ENCODE data around the gene TEX19.

Gene TEX19

GRCh38 chr17:82327289-82327688, 31.8 kb upstream of the TEX19 start:
- TF ChIP-seq, protein P1, sequence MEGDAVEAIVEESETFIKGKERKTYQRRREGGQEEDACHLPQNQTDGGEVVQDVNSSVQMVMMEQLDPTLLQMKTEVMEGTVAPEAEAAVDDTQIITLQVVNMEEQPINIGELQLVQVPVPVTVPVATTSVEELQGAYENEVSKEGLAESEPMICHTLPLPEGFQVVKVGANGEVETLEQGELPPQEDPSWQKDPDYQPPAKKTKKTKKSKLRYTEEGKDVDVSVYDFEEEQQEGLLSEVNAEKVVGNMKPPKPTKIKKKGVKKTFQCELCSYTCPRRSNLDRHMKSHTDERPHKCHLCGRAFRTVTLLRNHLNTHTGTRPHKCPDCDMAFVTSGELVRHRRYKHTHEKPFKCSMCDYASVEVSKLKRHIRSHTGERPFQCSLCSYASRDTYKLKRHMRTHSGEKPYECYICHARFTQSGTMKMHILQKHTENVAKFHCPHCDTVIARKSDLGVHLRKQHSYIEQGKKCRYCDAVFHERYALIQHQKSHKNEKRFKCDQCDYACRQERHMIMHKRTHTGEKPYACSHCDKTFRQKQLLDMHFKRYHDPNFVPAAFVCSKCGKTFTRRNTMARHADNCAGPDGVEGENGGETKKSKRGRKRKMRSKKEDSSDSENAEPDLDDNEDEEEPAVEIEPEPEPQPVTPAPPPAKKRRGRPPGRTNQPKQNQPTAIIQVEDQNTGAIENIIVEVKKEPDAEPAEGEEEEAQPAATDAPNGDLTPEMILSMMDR (IDR thresholded peaks at IDR 0.05; ENCODE audit: control insufficient read depth, insufficient read depth, low read depth, low read length, missing control alignments) = no peak
- no peak overlapping the region for H3K4me3 ChIP-seq (ENCODE audit: control insufficient read depth, low read depth, low read length)
- no peak for DNase-seq (ENCODE audit: low read depth)

DNA sequence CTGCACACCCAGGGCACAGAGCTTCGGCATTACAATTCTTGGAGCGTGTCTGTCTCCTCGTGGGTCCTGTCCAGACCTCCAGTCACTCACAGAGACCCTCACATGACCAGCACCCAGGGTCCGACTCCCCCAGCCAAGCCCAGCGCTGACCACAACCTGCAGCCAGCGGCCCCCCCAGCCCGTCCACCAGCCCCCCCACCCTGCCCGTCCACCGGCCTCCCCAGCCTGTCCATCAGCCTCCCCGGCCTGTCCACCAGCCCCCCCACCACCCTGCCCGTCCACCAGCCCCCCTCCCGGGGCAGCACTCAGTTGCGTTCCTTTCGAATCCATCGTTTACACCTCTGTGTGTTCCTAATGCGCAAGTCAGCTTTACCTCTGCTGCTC, 31.3 kb upstream of the TEX19 start:
- TF ChIP-seq, protein P1 (IDR thresholded peaks at IDR 0.05; ENCODE audit: control insufficient read depth, insufficient read depth, low read depth, low read length, missing control alignments) = no peak
- no peak overlapping the region for H3K4me3 ChIP-seq (ENCODE audit: control insufficient read depth, low read depth, low read length)
- no peak for DNase-seq (ENCODE audit: low read depth)

- no peak for DNase-seq (ENCODE audit: low read depth)
- TF ChIP-seq, protein P1 (IDR thresholded peaks at IDR 0.05; ENCODE audit: control insufficient read depth, insufficient read depth, low read depth, low read length, missing control alignments) = no peak
- H3K4me3 ChIP-seq (ENCODE audit: control insufficient read depth, low read depth, low read length) = no peak overlapping the region
Measured at GRCh38 chr17:82328141-82328993, 30.7 kb upstream of the TEX19 start.

- TF ChIP-seq, protein P1 (IDR thresholded peaks at IDR 0.05; ENCODE audit: control insufficient read depth, insufficient read depth, low read depth, low read length, missing control alignments) = no peak
- H3K4me3 ChIP-seq (ENCODE audit: control insufficient read depth, low read depth, low read length) = no peak overlapping the region
- DNase-seq (ENCODE audit: low read depth) = no peak
Measured at GRCh38 chr17:82328994-82329507, 30.0 kb upstream of the TEX19 start.

- H3K4me3 ChIP-seq (ENCODE audit: control insufficient read depth, low read depth, low read length) = no peak overlapping the region
- DNase-seq (ENCODE audit: low read depth) = no peak
- TF ChIP-seq, protein P1 (IDR thresholded peaks at IDR 0.05; ENCODE audit: control insufficient read depth, insufficient read depth, low read depth, low read length, missing control alignments) = no peak
Measured at GRCh38 chr17:82329683-82330321, 29.2 kb upstream of the TEX19 start.

GRCh38 chr17:82330322-82331239, 28.5 kb upstream of the TEX19 start:
- TF ChIP-seq, protein P1 (IDR thresholded peaks at IDR 0.05; ENCODE audit: control insufficient read depth, insufficient read depth, low read depth, low read length, missing control alignments) = no peak
- no peak overlapping the region for H3K4me3 ChIP-seq (ENCODE audit: control insufficient read depth, low read depth, low read length)
- DNase-seq (ENCODE audit: low read depth) = no peak
